HepG2 (cell line): ENCODE data around the gene RBP2. TPM values are rescaled to one million over a fixed set of nuclear protein-coding genes. Genes with fewer than 3 reads are reported as not detected.

ENCODE experiments used
- ATAC-seq: fragments of 200-7000 bp; cut with Tn5 transposase; 3 replicates; pipeline ENCODE4 v1.9.1; 2020; ENCODE audit warnings: mild to moderate bottlenecking, moderate library complexity
- BruUV-seq: library from RNA; stranded (reverse); fragments of 400-500 nt; replicated peaks from 2 replicates; lab custom pipeline; 2021; lab: Mats Ljungman, UMichigan
- CTCF ChIA-PET: fragments of 300-600 bp; formaldehyde crosslinking; extraction: SDS; loops from one replicate; lab custom pipeline; 2021; ENCODE audit warnings: low total read pairs, inconsistent platforms, low intra/inter-chr PET ratio; lab: Yijun Ruan, JAX
- POLR2A ChIA-PET: fragments of 350-600 bp; sonication (Branson Sonifier 250); formaldehyde crosslinking; loops from one replicate; lab custom pipeline; 2020; ENCODE audit warnings: antibody characterized with exemption, inconsistent platforms; lab: Yijun Ruan, JAX
- DNase-seq: peaks from one replicate; pipeline ENCODE4 v3.0.0-alpha.2; 2015; ENCODE audit warnings: low spot score
- FAIRE-seq: peaks from 3 replicates; lab custom pipeline; 2011; peaks lifted over from hg19 to GRCh38; lab: Jason Lieb, UNC
- H2AFZ ChIP-seq: one replicate; pipeline ENCODE4 v1.6.1; 2011; ENCODE audit warnings: low read length, inconsistent platforms
- H3K27ac ChIP-seq: fragments of 300-600 bp; 3 replicates; pipeline ENCODE4 v1.8.0; 2011; ENCODE audit warnings: mixed run types, mild to moderate bottlenecking, mixed read lengths, low read length, inconsistent platforms; ENCODE audit not compliant: insufficient read depth; ENCODE audit errors: extremely low read length
- H3K27me3 ChIP-seq, 2 experiments: fragments of 200-600 bp in 1 of 2; 2 replicates in 1 of 2; 3 replicates in 1 of 2; pipeline versions ENCODE4 v1.6.0 to v1.8.0; 2011; ENCODE audit warnings: low read length in 2 of 2, mild to moderate bottlenecking in 2 of 2, moderate library complexity in 2 of 2, inconsistent platforms in 1 of 2; ENCODE audit not compliant: insufficient read depth in 2 of 2, control insufficient read depth in 1 of 2
- H3K36me3 ChIP-seq, 2 experiments: fragments of 200-600 bp in 1 of 2; replicated peaks in 1 of 2; 2 replicates in 1 of 2; 3 replicates in 1 of 2; pipeline versions ENCODE4 v1.5.1 to v1.8.0; 2011; ENCODE audit warnings: low read length in 2 of 2, inconsistent platforms in 1 of 2; ENCODE audit not compliant: insufficient read depth in 2 of 2, control insufficient read depth in 1 of 2
- H3K4me1 ChIP-seq: 2 replicates; pipeline ENCODE4 v1.5.1; 2012; ENCODE audit warnings: low read length, inconsistent platforms; ENCODE audit not compliant: insufficient read depth
- H3K4me2 ChIP-seq: 2 replicates; pipeline ENCODE4 v1.6.0; 2011; ENCODE audit warnings: low read depth, low read length, inconsistent platforms
- H3K4me3 ChIP-seq, 3 experiments: fragments of 200-600 bp in 1 of 3; sonication (generic), shearing (Covaris generic) in 1 of 3; replicated peaks in 1 of 3; 2 replicates each; pipeline ENCODE4 v1.5.1; 2011 to 2016; ENCODE audit warnings: low read length in 3 of 3, inconsistent platforms in 2 of 3, low read depth in 2 of 3, mild to moderate bottlenecking in 2 of 3, control low read depth in 1 of 3, mixed read lengths in 1 of 3; ENCODE audit not compliant: insufficient read depth in 1 of 3
- H3K79me2 ChIP-seq: one replicate; pipeline ENCODE4 v1.6.1; 2011; ENCODE audit warnings: low read length, inconsistent platforms; ENCODE audit not compliant: insufficient read depth
- H3K9ac ChIP-seq: 2 replicates; pipeline ENCODE4 v1.6.0; 2011; ENCODE audit warnings: mild to moderate bottlenecking, low read depth, low read length, inconsistent platforms; ENCODE audit not compliant: insufficient read depth
- H3K9me3 ChIP-seq: 2 replicates; pipeline ENCODE4 v1.5.1; 2012; ENCODE audit warnings: mild to moderate bottlenecking, low read length
- H4K20me1 ChIP-seq: 2 replicates; pipeline ENCODE4 v1.6.0; 2011; ENCODE audit warnings: inconsistent platforms, mild to moderate bottlenecking, low read length, moderate library complexity; ENCODE audit not compliant: insufficient read depth
- CREB1 ChIP-seq, 2 experiments: fragments of 450-650 bp in 1 of 2; IDR thresholded peaks; 2 replicates each; pipeline ENCODE4 v1.6.1; 2016 to 2017; ENCODE audit warnings: control low read depth in 1 of 2, mild to moderate bottlenecking in 1 of 2, missing compliant biosample characterization in 1 of 2, missing genetic modification characterization in 1 of 2
- GATAD2A ChIP-seq: IDR thresholded peaks from 2 replicates; pipeline ENCODE4 v1.6.1; 2016
- JUND ChIP-seq: sonication (generic); formaldehyde crosslinking; IDR thresholded peaks from 2 replicates; pipeline ENCODE4 v1.8.0; 2022; ENCODE audit warnings: mild to moderate bottlenecking, missing genetic modification reagents
- NCOA1 ChIP-seq: sonication (generic); formaldehyde crosslinking; IDR thresholded peaks from 2 replicates; pipeline ENCODE4 v1.9.0; 2021; ENCODE audit warnings: missing genetic modification reagents
- NFRKB ChIP-seq: fragments of 450-650 bp; IDR thresholded peaks from 2 replicates; pipeline ENCODE4 v1.6.1; 2017
- POLR2A ChIP-seq, 2 experiments: IDR thresholded peaks; 2 replicates each; pipeline ENCODE4 v1.6.1; 2011; ENCODE audit warnings: low read depth in 2 of 2, low read length in 2 of 2, mild to moderate bottlenecking in 1 of 2, moderate library complexity in 1 of 2; ENCODE audit not compliant: insufficient read depth in 1 of 2
- PTBP1 ChIP-seq: fragments of 200-400 bp; formaldehyde crosslinking; IDR thresholded peaks from 2 replicates; pipeline ENCODE4 v1.6.1; 2018; ENCODE audit warnings: low read length, low read depth; ENCODE audit not compliant: poor library complexity, severe bottlenecking
- STAG1 ChIP-seq: sonication (generic); formaldehyde crosslinking; IDR thresholded peaks from 2 replicates; pipeline ENCODE4 v1.4.0; 2020; ENCODE audit warnings: missing genetic modification reagents
- ZBTB38 ChIP-seq: sonication (generic); formaldehyde crosslinking; IDR thresholded peaks from 2 replicates; pipeline ENCODE4 v1.5.1; 2020; ENCODE audit warnings: mild to moderate bottlenecking, missing genetic modification reagents
- ZNF180 ChIP-seq: sonication (generic); formaldehyde crosslinking; IDR thresholded peaks from 2 replicates; pipeline ENCODE4 v1.4.0; 2020; ENCODE audit warnings: low read depth, missing genetic modification reagents, borderline replicate concordance
- ZNF253 ChIP-seq: sonication (generic); formaldehyde crosslinking; IDR thresholded peaks from 2 replicates; pipeline ENCODE4 v1.8.0; 2022; ENCODE audit warnings: mild to moderate bottlenecking, missing genetic modification reagents, borderline replicate concordance
- ZNF749 ChIP-seq: sonication (generic); formaldehyde crosslinking; IDR thresholded peaks from 2 replicates; pipeline ENCODE4 v1.8.0; 2022; ENCODE audit warnings: mild to moderate bottlenecking, missing genetic modification reagents, moderate library complexity, borderline replicate concordance
- WGBS: methylation state at CpG from one replicate; pipeline ENCODE4 v1.1.6; 2017; ENCODE audit warnings: low lambda C conversion rate; 5-methylcytosine and 5-hydroxymethylcytosine counted together
- in situ Hi-C: cut with HindIII; loops from 2 replicates; pipeline ENCODE4 v1.10.0; 2017; ENCODE audit warnings: low pct_unique_long_range_greater_than_20kb; ENCODE audit not compliant: extremely low pct_ligation_motif_present
- intact Hi-C: fragments of 100-400 bp; cut with micrococcal nuclease; formaldehyde crosslinking; loops from one replicate; pipeline ENCODE4 v1.10.0; 2022; ENCODE audit not compliant: unreplicated experiment
- polyA plus RNA-seq, 8 experiments: library from polyadenylated mRNA; depleted of rRNA in 3 of 8; stranded (reverse) in 7 of 8; unstranded in 1 of 8; fragments of >200 nt; fragmentation: Illumina TruSeq in 4 of 8; extraction: Trizol in 4 of 8; gene quantifications; 2 replicates each; pipeline versions ENCODE4 v1.2.1 to v1.2.3, GENCODE V29; 2011 to 2016; ENCODE audit warnings: low read depth in 4 of 8, missing spikeins in 1 of 8, mixed read lengths in 1 of 8; ENCODE audit not compliant: insufficient read depth in 1 of 8
- total RNA-seq, 5 experiments: library from RNA; depleted of rRNA; stranded (reverse); fragments of >200 nt; fragmentation: Illumina TruSeq; extraction: Trizol; gene quantifications; 2 replicates each; pipeline ENCODE4 v1.2.3, GENCODE V29; 2016; ENCODE audit warnings: low read depth in 1 of 5
- TF ChIP-seq, protein P1 (sequence below): IDR thresholded peaks from 2 replicates; pipeline ENCODE4 v1.6.1; 2016; ENCODE audit warnings: missing compliant biosample characterization, missing genetic modification reagents, borderline replicate concordance
- TF ChIP-seq, protein P2 (sequence below): sonication (generic); formaldehyde crosslinking; IDR thresholded peaks from 2 replicates; pipeline ENCODE4 v1.5.0; 2020; ENCODE audit warnings: mild to moderate bottlenecking, missing genetic modification reagents, moderate library complexity

Gene RBP2
- total and polyA plus RNA-seq, 2 of the 13 experiments (the other 11 are each of a cell fraction or from before 2014, with no cell fraction given), result 0.17 to 2.5 TPM

DNA sequence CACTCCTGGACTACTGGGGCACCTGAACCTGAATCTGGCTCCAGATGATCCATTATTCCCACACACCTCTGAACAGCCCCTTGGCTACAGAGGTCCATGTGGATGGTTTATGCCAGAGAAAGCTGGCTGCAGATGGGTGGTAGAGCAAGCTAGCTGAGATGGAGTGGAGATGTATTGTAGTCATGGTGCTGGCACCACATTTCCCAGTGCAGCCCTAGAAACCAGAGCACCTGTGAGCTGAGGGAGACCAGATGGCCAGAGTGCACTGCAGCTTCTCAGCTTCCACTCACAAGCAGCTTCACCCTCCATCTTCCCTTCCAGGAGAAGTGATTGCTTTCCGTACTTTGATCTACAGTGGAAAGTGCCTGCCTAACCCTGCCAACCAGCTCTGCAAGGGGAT, 33.3 kb upstream of the RBP2 start:
- TF ChIP-seq PTBP1, result no peak
- TF ChIP-seq NCOA1 (CRISPR knock-in tag), result no peak
- no peak for TF ChIP-seq ZNF180
- TF ChIP-seq GATAD2A (CRISPR knock-in tag), result no peak
- no peak for TF ChIP-seq POLR2A (IDR thresholded peaks at IDR 0.05; ENCODE audit: insufficient read depth in 1 of 2, low read depth in 2 of 2, low read length in 2 of 2)
- no peak for TF ChIP-seq ZNF253 (CRISPR knock-in tag)
- no peak for TF ChIP-seq JUND (CRISPR knock-in tag)
- no peak for TF ChIP-seq NFRKB
- TF ChIP-seq ZBTB38, result no peak
- CTCF ChIA-PET, result no interaction called here

DNA sequence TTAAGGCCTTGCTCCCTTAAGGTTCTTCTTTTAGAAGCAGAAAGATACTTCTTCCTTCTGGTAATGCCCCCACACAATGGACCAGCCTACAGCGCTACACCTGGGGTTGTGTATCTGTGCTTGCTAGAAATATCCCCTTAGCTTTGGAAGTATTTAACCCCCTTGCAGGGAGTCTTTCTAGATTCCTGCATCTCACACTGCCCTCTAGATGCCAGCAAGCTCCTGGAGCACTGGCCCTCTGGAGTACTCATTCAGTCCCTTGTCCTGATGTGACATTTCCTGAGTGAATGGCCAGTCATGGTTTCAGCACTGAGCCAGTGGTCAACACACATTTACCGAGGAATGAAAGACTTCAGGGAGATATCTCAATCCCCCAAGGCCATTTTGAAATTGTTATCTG, 30.4 kb upstream of the RBP2 start:
- Histone ChIP-seq H3K27ac (no peak overlapping the region), H3K9me3 (no peaks in the 10 kb centered on the region), H4K20me1 (no peaks in the 10 kb centered on the region), H3K27me3 (no peaks in the 10 kb centered on the region; a peak in 1 of 5 replicates)
- ATAC-seq, result peak; percentile 81
- no peak for FAIRE-seq
- BruUV-seq, result no TSS peak
- CTCF ChIA-PET, result no interaction called here
- DNase-seq, result peak; percentile 9
- 14% methylated on average over 2 of the region's 2 CpGs for WGBS
- intact Hi-C loops, result loop anchor here (5.0 kb wide), 1 partner anchor 79 kb away; no protein-coding TSS in a partner anchor
- TF ChIP-seq, protein P1, sequence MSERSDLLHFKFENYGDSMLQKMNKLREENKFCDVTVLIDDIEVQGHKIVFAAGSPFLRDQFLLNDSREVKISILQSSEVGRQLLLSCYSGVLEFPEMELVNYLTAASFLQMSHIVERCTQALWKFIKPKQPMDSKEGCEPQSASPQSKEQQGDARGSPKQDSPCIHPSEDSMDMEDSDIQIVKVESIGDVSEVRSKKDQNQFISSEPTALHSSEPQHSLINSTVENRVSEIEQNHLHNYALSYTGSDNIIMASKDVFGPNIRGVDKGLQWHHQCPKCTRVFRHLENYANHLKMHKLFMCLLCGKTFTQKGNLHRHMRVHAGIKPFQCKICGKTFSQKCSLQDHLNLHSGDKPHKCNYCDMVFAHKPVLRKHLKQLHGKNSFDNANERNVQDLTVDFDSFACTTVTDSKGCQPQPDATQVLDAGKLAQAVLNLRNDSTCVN (CRISPR knock-in tag), result 0 out of 2 replicates have a peak, but pooled peaks have one; percentile 35
- TF ChIP-seq, protein P2, sequence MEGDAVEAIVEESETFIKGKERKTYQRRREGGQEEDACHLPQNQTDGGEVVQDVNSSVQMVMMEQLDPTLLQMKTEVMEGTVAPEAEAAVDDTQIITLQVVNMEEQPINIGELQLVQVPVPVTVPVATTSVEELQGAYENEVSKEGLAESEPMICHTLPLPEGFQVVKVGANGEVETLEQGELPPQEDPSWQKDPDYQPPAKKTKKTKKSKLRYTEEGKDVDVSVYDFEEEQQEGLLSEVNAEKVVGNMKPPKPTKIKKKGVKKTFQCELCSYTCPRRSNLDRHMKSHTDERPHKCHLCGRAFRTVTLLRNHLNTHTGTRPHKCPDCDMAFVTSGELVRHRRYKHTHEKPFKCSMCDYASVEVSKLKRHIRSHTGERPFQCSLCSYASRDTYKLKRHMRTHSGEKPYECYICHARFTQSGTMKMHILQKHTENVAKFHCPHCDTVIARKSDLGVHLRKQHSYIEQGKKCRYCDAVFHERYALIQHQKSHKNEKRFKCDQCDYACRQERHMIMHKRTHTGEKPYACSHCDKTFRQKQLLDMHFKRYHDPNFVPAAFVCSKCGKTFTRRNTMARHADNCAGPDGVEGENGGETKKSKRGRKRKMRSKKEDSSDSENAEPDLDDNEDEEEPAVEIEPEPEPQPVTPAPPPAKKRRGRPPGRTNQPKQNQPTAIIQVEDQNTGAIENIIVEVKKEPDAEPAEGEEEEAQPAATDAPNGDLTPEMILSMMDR, result peak; percentile 46
- TF ChIP-seq ZNF749 (CRISPR knock-in tag) (no peak), CREB1 (IDR thresholded peaks at IDR 0.05) (no peak), CREB1 (CRISPR knock-in tag; IDR thresholded peaks at IDR 0.05) (no peak), STAG1 (CRISPR knock-in tag) (peak; percentile 40; the same call in 1 of the 2 replicates)
- TF ChIP-seq, all 625 proteins: peak for 3
- no peak overlapping the region for H2AFZ ChIP-seq
- no peak overlapping the region for H3K4me2 ChIP-seq
- H3K36me3 ChIP-seq, result no peaks in the 10 kb centered on the region
- POLR2A ChIA-PET, result no interaction called here
- no peak overlapping the region for H3K4me3 ChIP-seq
- in situ Hi-C loops, result no loop called here
- peaks cover 24% of the 10 kb centered on the region for H3K4me1 ChIP-seq
- H3K9ac ChIP-seq, result no peak overlapping the region
- H3K79me2 ChIP-seq, result no peaks in the 10 kb centered on the region

More for the DNA sequence above, 33.3 kb upstream of the RBP2 start:
- no peak for DNase-seq
- Histone ChIP-seq H3K4me3 (no peak overlapping the region), H3K4me1 (peaks cover 13% of the 10 kb centered on the region), H3K79me2 (no peaks in the 10 kb centered on the region), H3K27me3 (peaks cover 0 to 4% of the 10 kb centered on the region in 2 experiments; a peak in 1 of 5 replicates), H2AFZ (no peak overlapping the region), H3K27ac (no peak overlapping the region), H3K9ac (no peak overlapping the region), H3K9me3 (no peaks in the 10 kb centered on the region), H3K4me2 (no peak overlapping the region), H4K20me1 (no peaks in the 10 kb centered on the region), H3K36me3 (no peaks in the 10 kb centered on the region)
- no TSS peak for BruUV-seq
- intact Hi-C loops (loop anchor here (5.0 kb wide), 1 partner anchor 82 kb away; no protein-coding TSS in a partner anchor), in situ Hi-C loops (no loop called here)
- FAIRE-seq, result no peak
- WGBS, result 31% methylated on average over 1 of the region's 1 CpG
- ATAC-seq, result no peak
- POLR2A ChIA-PET, result no interaction called here
